HG02885 (cell line): Measurements from ENCODE around the gene ACTMAP.
"Not testable (repeated sequence)": the region's sequence is repeated elsewhere in the genome, so short reads cannot be mapped to it uniquely, and the experiment has no call there.

ENCODE experiments used
- ATAC-seq: cut with Tn5 transposase; IDR thresholded peaks from one replicate; pipeline ENCODE4 v1.9.1; 2021; ENCODE audit warnings: mild to moderate bottlenecking; ENCODE audit not compliant: unreplicated experiment, poor library complexity

ACTMAP gene

DNA sequence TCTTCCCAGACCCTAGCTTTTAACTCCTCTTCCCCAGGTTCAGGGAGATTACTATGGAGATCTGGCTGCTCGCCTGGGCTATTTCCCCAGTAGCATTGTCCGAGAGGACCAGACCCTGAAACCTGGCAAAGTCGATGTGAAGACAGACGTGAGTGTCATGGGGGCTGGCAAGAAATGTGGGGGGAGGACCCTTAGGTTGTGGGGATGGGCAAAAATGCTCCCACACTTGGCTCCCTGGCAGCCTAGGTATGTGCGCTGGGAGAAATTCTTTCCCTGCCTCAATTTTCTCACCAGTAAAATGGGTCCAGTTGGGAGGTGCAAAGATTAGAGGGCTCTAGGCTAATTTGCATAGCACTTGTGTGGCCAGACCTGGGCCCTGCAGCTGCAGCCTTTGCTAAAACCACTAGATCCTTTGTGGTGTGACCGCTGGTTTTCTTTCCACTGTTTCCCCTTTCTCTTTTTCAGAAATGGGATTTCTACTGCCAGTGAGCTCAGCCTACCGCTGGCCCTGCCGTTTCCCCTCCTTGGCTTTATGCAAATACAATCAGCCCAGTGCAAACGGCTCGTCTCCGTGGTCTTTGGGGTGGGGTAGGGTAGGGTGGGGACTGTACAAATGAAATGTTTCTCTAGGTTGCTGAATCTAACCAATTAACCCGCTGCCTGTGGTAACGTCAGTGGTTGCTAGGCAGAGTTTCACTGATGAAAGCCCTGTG is 26.8 kb upstream of the ACTMAP start:
- ATAC-seq, result peak; percentile 63

- no peak for ATAC-seq
These were observed 26.1 kb upstream of the ACTMAP start for GRCh38 chr19:40776364-40776763.

DNA sequence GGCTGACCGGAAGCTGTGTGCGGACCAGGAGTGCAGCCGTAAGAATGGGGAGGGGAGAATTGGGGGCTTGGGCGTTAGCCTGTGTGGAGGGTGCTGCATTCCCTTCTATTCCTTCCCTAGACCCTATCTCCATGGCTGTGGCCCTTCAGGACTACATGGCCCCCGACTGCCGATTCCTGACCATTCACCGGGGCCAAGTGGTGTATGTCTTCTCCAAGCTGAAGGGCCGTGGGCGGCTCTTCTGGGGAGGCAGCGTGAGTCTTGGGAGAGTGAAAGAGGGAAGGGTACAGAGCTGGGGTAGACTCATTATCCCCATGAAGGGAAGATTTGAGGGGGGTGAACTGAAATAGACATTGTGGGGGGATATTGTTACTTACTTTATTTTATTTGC is 25.4 kb upstream of the ACTMAP start:
- ATAC-seq, result no peak

DNA sequence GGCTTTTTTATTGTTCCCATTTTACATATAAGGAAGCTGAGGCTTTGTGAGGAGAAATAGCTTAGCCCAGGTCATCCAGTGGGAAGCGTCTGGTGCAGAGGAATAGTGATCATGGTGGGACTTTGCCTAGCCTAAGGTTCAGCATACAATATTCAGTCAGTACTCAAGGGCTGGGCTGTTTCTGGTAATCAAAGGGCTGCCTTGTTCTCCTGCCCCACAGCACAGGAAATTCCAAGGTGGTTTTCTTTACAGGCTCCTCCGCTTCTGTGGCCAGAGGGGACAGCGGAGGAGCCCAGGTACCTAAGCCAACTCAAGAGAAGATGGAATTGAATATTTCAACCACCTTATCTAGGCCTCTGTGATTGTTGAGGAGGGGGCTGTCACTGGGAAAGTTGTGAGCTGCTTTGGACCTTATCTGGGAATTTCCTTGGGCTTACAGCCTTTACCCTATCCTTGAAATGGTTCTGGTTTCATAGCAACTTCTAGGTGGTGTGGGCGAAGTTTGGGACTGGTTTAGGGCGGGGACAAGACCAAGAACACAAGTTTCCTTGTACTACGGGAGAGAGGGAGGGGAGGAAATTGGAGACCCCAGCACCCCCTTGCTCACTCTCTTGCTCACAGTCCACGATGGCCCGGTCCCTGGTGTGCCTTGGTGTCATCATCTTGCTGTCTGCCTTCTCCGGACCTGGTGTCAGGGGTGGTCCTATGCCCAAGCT is 24.8 kb upstream of the ACTMAP start, which contains the start of gene MIA:
Gene MIA, plus strand, starts transcription at position 606 of the 716 bp plus-strand sequence. Its CDS starts 22 bp downstream, at position 628.
- no peak for ATAC-seq

DNA sequence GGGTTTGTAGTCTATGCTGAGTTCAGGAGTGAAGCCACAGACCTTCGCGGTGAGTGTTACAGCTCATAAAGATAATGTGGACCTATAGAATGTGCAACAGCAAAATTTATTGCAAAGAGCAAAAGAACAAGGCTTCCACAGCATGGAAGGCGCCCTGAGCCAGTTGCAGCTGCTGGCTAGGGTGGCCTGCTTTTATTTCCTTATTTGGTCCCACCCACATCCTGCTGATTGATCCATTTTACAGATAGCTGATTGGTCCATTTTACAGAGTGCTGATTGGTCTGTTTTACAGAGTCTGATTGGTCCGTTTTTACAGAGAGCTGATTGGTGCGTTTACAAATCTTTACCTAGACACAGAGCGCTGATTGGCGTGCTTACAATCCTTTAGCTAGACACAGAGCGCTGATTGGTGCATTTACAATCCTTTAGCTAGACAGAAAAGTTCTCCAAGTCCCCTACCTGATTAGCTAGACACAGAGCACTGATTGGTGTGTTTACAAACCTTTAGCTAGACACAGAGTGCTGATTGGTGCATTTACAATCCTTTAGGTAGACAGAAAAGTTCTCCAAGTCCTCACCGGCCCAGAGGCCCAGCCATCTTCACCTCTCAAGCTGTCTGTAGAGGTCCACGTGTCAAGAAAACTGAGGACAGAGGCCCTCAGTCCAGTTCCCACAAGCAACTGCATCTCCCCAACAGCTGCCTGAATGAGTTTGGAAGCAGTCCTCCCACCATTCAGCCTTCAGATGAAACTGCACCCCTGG is 21.0 kb upstream of the ACTMAP start:
- ATAC-seq, result not testable (repeated sequence)

- ATAC-seq, result no peak
These were observed 18.6 kb upstream of the ACTMAP start for GRCh38 chr19:40768869-40769268.

GRCh38 chr19:40766385-40766784 is 16.1 kb upstream of the ACTMAP start:
- not testable (repeated sequence) for ATAC-seq

DNA sequence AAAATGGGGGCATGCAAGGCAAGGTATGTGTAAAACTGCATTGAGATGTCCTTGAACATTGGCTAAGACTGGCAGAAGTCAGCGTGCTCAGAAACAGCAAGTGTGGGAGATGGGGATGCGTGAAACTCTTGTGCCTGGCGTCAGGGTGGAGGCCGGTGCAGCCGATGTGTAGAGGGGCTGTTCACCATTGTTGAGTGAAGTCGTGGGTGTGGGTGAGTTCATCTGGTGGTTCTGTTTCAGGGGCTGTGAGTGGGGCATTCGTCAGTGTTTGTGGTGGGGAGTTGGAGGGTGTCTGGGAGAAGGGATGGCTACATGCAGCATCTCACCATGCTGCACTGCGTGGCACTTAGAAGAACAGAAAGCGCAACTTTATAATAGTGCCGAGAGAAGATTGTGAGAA is 13.7 kb upstream of the ACTMAP start:
- no peak for ATAC-seq

DNA sequence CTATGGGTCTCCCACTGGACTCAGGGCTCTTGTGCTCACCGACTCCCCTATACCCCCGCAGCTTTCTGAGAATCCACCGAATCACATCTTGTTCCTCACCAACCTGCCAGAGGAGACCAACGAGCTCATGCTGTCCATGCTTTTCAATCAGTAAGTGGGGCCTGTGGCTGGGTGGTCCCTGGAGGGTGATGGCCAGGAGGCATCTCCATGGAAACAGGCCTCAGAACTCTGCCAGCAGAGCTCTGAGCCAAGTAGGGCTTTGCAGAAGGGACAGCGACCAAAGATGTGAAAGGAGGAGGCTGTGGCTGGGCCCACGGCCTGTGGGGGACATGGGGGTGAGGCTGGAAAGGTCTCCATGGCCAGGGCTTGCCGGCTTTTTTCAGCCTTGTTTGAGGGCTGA is 13.2 kb upstream of the ACTMAP start:
- no peak for ATAC-seq

GRCh38 chr19:40762754-40763470 is 12.6 kb upstream of the ACTMAP start:
- ATAC-seq, result no peak

GRCh38 chr19:40759352-40759751 is 9.1 kb upstream of the ACTMAP start:
- ATAC-seq, result no peak

GRCh38 chr19:40758491-40758890 is 8.2 kb upstream of the ACTMAP start:
- no peak for ATAC-seq

DNA sequence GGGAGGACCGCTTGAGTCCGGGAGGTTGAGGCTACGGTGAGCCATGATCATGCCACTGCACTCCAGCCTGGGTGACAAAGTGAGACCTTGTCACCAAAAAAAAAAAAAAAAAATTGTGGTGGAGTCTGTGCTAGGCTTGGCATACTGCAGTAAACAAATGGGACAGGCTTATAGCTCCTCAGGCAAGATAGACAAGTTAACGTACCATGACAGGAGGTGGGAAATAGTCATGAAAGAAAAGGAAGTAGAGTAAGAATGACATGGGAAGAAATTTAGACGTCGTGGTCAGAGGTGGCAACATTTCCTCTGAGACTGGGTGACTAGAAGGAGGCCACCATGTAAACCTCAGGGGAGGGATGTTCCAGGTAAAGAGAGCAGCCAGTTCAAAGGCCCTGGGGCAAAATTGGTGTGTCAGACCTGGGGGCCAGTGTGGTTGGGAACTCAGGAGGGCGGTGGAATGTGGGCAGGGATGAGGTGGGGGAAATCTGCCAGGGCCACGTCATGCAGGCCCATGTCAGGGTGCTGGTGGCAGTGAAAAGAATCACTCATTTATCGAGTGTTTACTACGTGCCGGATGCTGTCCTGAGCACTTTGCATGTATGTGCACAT is 6.3 kb upstream of the ACTMAP start:
- ATAC-seq, result no peak

- no peak for ATAC-seq
These were observed 5.5 kb upstream of the ACTMAP start for GRCh38 chr19:40755791-40756190.

DNA sequence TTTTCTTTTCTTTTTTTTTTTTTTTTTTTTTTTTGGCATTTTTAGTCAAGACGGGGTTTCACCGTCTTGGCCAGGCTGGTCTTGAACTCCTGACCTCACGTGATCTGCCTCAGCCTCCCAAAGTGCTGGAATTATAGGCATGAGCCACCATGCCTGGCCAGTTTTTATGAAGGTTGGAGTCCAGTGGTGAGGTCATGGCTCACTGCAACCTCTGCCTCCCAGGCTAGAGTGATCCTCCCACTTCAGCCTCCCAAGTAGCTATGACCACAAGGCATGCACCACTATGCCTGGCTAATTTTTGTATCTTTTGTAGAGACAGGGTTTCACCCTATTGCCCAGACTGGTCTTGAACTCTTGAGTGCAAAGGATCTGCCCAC is 5.0 kb upstream of the ACTMAP start:
- no peak for ATAC-seq

GRCh38 chr19:40754611-40755247 is 4.5 kb upstream of the ACTMAP start:
- no peak for ATAC-seq

DNA sequence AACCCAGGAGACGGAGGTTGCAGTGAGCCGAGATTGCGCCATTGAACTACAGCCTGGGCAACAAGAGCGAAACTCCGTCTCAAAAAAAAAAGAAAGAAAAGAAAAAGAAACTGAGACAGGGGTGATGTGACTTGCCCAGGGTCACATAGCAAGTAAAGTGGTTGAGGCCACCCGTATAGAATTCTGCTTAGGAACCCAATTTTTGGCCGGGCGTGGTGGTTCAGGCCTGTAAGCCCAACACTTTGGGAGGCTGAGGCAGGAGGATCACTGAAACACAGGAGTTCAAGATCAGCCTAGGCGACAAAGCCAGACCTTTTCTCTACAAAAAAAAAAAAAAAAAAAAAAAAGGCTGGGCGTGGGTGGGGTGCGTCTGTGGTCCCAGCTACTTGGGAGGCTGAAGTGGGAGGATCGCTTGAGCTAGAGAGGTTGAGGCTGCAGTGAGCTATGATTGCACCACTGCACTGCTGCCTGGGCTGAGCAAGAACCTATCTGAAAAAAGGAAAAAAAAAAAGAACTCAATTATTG is 2.0 kb upstream of the ACTMAP start:
- ATAC-seq, result no peak

GRCh38 chr19:40750874-40751537 is 729 bp upstream of the ACTMAP start, which contains the start of gene SNRPA:
SNRPA (plus strand) TSS chr19:40751203; CDS start chr19:40751409, 206 bp downstream.
- ATAC-seq, result peak; percentile 56

DNA sequence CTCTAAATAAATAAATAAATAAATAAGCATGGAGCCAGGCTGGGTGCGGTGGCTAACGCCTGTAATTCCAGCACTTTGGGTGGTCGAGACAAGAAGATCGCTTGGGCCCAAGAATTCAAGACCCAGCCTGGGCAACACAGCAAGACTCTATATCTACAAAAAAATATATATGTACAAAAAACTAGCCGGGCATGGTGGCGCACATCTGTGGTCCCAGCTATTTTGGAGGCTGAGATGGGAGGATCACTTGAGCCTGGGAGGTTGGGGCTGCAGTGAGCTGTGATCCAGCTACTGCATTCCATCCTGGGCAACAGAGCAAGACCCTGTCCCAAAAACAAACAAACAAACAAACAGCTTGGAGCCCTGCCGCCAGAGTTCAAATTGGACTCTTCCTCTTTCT is 2.7 kb downstream of the ACTMAP start:
- ATAC-seq, result no peak
